HG02642 (cell line): Measurements from ENCODE around the gene RABEP1.
A peak's percentile ranks its signal among the peaks of the same experiment; 100 is the strongest.
"Not testable (repeated sequence)": the region's sequence is repeated elsewhere in the genome, so short reads cannot be mapped to it uniquely, and the experiment has no call there.

Experiments
- ATAC-seq: cut with Tn5 transposase; IDR thresholded peaks from one replicate; pipeline ENCODE4 v1.9.1; 2021; ENCODE audit warnings: mild to moderate bottlenecking; ENCODE audit not compliant: unreplicated experiment, poor library complexity

Gene RABEP1, protein sequence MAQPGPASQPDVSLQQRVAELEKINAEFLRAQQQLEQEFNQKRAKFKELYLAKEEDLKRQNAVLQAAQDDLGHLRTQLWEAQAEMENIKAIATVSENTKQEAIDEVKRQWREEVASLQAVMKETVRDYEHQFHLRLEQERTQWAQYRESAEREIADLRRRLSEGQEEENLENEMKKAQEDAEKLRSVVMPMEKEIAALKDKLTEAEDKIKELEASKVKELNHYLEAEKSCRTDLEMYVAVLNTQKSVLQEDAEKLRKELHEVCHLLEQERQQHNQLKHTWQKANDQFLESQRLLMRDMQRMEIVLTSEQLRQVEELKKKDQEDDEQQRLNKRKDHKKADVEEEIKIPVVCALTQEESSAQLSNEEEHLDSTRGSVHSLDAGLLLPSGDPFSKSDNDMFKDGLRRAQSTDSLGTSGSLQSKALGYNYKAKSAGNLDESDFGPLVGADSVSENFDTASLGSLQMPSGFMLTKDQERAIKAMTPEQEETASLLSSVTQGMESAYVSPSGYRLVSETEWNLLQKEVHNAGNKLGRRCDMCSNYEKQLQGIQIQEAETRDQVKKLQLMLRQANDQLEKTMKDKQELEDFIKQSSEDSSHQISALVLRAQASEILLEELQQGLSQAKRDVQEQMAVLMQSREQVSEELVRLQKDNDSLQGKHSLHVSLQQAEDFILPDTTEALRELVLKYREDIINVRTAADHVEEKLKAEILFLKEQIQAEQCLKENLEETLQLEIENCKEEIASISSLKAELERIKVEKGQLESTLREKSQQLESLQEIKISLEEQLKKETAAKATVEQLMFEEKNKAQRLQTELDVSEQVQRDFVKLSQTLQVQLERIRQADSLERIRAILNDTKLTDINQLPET

DNA sequence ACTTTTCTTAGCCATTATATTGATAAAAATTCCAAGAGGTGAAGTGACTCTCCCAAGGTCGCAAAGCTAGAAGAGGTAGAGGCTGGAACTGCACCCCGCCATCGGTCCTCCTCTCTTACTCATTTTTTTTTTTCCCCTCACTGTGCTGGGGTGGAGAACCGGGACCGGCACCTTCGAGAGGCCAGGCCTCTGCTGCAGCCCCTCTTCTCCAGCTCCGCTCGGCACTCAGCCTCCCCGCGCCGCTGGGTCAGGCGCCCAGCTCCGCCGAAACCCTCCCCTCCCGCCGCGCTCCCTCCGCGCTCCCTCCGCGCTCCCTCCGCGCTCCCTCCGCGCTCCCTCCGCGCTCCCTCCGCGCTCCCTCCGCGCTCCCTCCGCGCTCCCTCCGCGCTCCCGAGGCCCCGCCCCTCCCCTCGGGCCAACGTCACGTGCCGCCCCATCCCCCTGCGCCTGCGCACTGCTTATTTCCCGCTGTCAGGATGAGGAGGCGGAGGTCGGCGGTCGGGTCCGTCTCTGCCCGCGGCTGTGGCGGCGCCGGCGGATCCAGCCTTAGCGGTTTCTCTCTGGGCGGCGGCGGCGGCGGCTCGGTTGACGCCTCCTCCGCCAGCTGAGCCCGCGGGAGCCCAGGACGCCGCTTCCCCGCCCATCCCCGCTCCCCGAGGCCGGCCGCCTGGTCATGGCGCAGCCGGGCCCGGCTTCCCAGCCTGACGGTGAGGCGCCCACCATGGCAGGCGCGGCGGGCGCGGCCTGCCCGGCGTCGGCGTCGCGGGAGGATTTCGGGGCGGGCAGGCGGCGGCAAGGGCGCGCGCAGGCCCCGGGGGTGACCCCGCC is at the start of gene RABEP1:
TSS of gene RABEP1 (plus strand) at position 471 of the 828 bp plus-strand sequence. CDS start at position 674, 203 bp downstream.
- peak; percentile 87 for ATAC-seq

DNA sequence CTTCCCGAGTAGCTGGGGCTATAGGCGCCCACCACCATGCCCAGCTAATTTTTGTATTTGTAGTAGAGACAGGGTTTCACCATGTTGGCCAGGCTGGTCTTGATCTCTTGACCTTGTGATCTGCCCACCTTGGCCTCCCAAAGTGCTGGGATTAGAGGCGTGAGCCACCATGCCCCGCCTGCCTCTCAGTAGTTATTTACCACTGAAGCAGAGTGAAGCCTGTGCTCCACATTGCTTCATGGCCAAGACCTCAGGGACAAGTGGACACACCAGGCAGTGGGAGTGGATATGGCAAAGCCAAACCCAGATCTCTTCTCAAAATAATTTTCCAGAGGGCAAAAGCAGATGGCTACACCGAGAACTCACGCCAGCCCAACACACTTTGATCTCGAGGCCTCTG is 48.6 kb upstream of the RABEP1 start:
- not testable (repeated sequence) for ATAC-seq

DNA sequence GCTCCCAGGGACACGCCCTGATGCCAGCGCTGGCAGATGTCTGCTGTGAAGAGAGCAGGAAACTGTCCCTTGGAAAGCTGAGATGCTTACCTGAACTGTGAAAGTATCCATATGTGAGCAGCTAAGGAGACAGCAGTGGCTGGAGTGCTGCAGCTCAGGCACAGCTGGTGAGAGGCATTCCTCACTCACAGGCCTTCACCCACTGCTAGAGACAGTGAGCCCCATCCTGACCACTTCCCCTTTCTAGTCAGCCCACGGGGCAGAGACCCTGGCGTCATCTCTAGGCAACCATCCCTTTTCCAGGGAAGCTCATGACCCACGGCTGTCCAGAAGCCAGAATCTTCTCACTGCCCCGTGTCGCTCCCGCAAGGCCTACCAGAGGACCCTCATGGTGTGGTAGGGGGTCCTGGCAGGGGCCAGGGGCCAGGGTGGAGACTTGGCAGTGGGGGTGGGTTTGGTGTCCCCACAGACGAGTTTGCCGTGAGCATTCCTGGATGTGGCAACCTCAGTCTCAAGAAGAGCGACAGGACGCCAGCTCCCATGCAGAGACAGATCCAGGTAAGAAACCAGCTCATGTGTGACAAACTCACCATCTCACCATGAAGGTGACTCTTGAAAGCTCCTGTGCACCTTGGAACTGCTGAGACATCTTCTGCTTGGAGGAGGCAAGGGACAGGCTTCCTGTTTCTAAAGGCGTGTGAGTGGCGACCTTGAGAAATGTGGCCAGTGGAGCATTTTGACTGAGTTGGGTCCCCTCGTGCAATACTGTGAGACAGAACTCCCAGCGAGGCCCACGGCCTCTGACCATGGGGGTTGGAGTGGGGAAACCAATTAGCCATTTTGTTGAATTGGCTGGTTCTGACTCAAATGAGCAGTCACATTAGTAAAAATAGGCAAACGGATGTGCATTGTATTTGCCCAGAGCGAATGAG is 47.2 kb upstream of the RABEP1 start, which contains the start of gene SCIMP:
TSS of gene SCIMP (minus strand) at position 216 of the 932 bp plus-strand sequence. CDS start at position 111, 105 bp downstream.
- ATAC-seq = peak; percentile 64

DNA sequence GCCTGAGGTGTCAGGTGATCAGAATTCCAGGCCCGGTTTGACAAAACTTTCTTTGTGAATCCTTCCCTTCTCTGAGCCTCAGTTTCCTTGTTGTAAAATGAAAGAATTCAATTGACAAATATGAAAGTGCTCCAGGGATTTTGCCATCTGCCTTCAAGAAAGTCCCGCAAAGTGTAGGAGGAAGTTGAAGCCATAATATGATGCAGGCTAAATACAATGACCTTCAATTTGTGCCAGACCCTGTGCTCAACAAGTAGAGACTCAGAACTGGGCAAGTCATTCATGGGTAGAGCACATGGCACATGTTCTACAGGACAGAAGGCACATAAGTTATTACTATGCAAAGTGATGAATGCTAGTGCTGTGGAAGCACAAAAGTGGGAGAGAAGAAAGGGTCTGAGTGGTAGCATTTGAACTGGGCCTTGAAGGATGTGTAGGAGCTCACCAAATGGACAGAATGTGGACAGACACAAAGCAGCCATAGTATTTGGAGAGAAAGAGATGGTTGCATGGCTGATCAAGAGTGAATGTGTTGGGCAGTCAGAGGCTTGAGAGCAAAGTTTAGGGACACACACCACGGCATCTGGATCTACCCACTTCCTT is 45.0 kb upstream of the RABEP1 start:
- no peak for ATAC-seq

DNA sequence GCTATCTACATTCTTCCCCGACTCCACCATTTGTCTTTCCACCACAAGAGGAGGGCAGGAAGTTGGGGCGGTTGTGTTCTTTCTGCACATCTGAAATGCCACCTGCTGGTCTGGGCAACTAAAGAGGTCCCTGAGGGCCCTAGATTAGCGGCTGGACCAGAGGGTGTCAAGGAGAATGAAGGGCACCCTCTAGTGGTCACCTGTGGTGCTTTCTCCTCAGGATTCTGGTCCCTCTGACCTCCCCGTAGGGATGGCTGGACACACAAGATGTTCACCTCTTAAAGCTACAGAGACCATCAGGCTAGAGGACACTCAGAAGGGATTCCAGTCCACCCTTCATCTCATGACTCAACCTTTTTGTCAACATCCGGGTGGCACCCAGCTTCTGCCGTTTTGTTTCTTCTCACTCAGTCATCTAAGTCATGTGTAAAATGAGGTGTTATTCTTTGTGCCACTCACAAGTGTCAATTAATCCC is 44.5 kb upstream of the RABEP1 start:
- ATAC-seq = peak; percentile 46

DNA sequence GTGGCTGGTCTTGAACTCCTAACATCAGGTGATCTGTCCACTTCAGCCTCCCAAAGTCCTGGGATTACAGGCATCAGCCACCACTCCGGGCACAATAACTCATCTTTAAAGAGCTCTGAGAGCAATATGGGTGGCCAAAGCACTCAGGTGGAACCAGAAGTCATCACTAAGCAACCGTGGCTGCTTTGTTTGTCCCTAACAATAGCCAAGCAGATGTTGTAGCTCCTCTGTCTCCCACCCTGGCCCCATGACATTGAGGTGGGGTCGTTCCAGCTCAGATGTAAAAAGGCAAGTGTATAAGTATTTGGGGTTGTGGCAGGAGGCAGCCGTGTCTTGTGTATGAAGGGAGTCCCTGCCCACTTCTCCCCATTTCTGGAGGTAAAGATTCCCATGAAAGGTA is 43.8 kb upstream of the RABEP1 start:
- no peak for ATAC-seq

DNA sequence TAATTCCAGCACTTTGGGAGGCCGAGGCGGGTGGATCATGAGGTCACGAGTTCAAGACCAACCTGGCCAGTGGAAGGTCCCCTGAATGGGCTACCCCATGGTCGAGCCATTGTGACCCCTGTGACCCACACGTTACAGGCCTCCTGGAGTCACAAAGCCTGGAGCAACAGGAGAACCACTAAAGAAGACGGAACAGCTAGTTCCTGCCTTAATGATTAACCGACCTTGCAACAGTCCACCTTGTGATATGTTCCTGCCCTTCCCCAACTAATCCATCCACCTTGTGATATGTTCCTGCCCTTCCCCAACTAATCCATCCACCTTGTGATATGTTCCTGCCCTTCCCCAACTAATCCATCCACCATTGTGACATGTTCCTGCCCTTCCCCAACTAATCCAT is 42.3 kb upstream of the RABEP1 start:
- not testable (repeated sequence) for ATAC-seq

DNA sequence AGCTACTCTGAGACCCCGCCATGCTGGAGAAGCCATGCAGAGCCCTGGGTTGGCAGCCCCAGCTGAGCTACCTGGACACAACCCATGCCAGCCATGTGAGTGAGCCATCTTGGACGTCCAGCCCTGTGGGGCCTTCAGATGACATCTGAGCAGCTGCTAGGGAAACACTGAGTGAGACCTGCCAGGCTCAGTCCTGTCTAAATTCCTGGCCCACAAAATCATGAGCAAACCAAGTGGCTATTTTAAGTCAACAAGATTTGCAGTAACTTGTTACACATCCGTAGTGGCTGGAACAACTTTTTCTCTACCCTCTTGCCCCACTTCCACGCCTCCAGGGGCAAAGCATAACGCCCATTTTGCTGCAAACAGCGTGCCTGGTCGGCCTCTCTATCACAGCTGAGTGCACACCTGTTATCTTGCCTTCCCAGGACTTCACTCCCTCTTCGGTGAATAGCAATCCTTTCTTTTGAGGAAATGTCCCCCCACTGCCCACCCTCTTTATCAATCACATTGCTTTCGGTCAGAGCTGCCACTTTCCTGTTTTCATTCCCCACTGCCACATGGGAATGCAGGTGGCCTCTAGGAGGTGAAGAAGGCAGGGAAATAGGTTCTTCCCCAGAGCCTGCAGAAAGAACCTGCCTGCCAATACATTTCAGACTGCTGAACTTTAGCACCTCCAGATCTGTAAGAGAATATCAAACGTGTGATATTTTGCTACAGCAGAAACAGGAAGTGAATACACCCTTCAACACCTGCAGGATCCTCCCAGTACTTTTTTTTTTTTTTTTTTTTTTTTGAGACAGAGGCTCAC is 40.0 kb upstream of the RABEP1 start:
- peak; percentile 43 for ATAC-seq

DNA sequence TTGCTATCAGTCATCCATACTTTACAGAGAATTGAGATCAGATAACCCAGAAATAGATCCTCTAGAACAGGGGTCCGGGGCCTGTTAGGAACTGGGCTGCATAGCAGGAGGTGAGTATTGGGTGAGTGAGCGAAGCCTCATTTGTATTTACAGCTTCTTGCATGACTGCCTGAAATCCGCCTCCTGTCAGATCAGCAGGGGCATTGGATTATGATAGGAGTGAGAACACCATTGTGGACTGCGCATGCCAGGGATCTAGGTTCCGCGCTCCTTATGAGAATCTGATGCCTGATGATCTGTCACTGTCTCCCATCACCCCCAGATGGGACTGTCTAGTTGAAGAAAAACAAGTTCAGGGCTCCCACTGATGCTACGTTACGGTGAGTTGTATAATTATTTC is 34.5 kb upstream of the RABEP1 start:
- no peak for ATAC-seq

DNA sequence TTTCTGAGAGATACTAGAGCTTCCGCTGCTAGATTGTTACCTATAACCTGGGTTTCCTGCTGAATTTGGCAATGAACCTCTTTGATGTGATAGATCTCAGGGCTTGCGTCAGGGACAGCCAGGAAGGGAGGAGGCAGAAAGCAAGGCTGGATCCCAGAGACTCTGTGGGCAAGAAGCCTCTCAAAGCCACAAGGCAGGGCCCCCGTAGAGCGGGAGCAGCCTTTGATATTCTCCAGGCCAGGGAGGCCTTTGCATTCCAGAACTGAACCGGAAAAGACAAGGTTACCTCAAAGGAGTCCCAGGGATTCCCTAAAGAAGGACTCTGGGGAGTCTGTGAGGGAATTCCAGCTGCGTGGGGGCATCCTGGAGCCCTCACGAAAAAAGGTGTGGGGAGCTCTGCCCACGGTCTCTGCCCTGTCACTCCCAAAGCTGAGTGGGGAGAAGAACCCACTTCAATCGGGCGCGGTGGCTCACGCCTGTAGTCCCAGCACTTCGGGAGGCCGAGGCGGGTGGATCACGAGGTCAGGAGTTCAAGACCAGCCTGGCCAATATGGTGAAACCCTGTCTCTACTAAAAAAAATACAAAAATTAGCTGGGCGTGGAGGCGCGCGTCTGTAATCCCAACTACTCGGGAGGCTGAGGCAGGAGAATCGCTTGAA is 33.1 kb upstream of the RABEP1 start:
- no peak for ATAC-seq

DNA sequence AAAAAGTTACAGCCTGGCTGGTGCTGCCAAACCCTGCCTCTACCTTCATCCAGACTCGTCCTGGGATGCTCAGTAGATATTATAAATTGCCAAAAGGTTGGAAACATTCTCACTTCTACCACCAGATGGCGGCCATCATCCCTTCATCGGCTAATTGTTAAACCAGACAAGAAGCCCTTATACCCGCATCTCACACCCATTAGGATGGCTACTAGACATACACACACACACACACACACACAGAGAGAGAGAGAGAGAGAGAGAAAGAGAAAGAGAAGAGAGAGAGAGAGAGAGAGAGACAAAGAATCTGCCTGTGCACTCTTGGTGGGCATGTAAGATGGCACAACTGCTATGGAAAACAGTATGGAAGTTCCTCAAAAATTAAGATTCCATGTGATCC is 32.5 kb upstream of the RABEP1 start:
- ATAC-seq = no peak

DNA sequence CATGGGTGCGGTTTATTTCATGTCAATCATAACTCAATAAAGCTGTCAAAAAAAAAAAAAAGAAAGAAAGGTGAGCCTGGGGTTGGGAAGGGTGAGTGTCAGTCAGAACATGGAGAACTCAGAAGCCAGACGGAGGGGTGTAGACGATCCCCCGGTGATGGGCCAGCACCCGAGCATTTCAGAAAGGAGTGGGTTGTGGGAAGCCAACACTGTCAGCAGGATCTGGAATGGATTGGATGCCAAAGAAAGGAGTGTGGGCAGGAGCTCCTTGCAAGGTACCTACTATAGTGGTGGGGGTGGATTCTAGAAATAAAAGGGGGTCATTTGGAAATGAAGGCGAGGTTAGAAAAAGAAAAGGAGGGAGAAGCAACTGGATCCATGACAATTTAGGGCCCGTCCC is 27.7 kb upstream of the RABEP1 start:
- ATAC-seq = no peak

DNA sequence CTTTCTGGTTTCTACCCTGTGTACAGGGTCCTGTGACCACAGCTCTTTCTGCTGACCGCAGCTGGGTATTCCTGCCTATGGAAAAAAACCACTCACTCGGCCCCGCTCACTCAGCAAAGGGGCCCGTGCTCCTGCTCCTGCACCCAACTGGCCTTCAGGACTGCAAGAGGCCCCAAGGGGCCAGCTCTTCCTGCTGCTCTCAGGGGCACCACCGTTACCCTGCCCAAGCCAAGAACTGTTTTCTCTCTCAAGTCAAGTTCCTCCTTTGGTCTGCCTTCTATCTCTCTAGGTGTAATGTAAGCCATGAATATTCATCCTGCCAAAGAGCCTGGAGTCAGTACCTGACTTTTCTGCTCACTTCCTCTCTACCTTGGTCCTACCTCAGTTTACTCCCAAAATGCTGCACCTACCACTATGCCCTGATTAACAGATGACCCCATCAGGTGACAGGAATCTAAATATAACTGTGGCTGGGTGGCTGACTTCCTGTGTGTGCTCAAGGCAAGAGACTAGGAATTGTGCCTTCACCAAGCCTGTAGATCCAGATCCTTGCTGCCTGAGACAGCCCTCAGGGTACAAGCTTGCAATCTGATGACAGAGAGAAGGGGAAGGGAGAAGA is 27.1 kb upstream of the RABEP1 start:
- no peak for ATAC-seq

DNA sequence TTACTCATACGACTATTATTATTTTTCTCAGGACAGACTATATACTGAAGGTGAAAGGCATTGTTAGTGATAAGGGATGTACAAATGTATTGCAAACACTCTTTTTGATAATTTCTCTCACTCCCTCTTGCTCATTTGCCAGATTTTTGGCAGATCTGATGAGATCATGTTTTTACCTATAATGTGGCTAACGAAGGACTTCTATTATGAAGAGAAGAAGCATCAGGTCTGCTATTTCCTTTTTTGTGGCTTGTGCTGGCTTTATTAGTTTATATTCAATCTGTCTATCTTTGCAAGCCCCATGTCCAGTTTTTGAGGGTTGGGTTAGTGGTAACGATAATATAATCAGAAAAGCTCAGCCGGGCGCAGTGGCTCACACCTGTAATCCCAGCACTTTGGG is 25.0 kb upstream of the RABEP1 start:
- no peak for ATAC-seq

DNA sequence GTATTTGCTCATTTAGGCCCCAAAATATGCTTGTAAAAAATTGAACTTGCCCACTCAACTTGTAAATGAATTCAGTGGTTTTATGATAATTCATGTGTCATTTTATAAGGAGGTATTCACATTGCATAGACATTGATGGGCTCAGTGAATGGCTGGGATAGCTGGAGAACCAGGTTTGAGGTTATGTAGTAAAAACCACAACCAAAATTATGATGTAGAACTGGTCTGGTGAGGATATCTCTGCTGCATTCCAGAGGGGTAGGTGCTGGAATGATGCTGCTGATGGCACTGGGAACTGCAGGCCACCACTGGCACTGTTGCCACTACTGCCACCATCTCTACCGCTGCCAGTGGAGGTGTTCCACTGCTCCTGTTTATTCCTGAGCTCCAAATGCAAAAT is 21.5 kb upstream of the RABEP1 start:
- ATAC-seq = no peak

DNA sequence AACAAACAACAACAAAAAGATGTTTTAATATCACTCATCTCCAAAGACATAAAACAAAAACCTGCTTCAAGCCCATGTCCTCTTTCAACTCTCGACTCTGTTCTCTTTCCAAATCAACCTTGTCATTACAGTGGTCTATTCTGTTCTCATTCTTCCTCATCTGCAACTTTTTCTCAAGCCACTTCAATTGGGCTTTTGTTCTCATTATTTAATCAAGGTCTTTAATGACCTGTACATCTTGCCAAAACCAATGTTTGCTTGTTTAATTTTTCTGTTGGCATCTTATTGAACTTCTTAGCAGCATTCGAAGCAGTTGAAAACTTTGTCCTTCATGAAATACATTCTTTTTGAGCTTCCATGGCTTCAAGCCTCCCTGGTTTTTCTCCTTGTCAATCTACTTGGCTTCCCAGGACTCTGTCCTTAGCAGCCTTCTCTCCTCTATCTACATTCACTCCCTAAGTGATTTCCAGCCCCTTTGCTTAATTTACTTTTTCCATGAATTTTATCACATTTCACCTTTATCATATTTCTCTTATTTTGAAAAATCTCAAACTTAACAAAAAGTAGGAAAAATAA is 19.6 kb upstream of the RABEP1 start:
- no peak for ATAC-seq

DNA sequence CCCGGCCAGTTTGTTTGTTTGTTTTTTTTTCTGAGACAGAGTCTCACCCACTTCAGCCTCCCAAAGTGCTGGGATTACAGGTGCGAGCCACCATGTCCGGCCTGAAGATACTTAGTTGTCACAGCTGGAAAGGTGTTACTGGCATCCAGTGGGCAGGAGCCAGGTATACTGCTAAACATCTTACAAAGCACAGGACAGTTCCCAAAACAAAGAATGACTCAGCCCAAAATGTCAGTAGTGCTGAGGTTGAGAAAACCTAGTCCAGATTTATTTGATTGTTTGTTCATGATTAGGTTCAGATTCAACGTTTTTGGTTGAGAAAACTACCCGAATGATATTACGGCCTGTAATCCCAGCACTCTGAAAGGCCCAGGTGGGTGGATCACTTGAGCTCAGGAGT is 18.6 kb upstream of the RABEP1 start:
- no peak for ATAC-seq
